ENCODE results near the gene RPL7A.
"Not testable (repeated sequence)": the region's sequence is repeated elsewhere in the genome, so short reads cannot be mapped to it uniquely, and the experiment has no call there.

Gene RPL7A

GRCh38 chr9:133392308-133392707, 44.3 kb downstream of the RPL7A start:
- DNase-seq, result not testable (repeated sequence)

- no peak for DNase-seq
Measured at GRCh38 chr9:133393399-133393798, 45.4 kb downstream of the RPL7A start.

- no peak for DNase-seq
Measured at GRCh38 chr9:133394687-133395271, 46.8 kb downstream of the RPL7A start.

GRCh38 chr9:133396952-133397351, 48.9 kb downstream of the RPL7A start:
- DNase-seq, result no peak

GRCh38 chr9:133397370-133397769, 49.4 kb downstream of the RPL7A start:
- DNase-seq, result no peak

- DNase-seq, result no peak
Measured at GRCh38 chr9:133397895-133398294, 49.9 kb downstream of the RPL7A start.

- DNase-seq, result no peak
Measured at GRCh38 chr9:133400292-133400691, 52.3 kb downstream of the RPL7A start.
